HepG2 (cell line): ENCODE data around the gene CCDC120. TPM values are rescaled to one million over a fixed set of nuclear protein-coding genes. Genes with fewer than 3 reads are reported as not detected.

ENCODE experiments used
- BCL6 ChIP-seq: IDR thresholded peaks from 2 replicates; pipeline ENCODE4 v1.6.1; 2016; ENCODE audit warnings: missing genetic modification reagents, missing compliant biosample characterization
- CENPX ChIP-seq: sonication (generic); formaldehyde crosslinking; IDR thresholded peaks from 2 replicates; pipeline ENCODE4 v1.9.0; 2021; ENCODE audit warnings: mild to moderate bottlenecking, missing genetic modification reagents, moderate library complexity
- FOXA1 ChIP-seq, 2 experiments: fragments of 450-650 bp in 1 of 2; sonication (generic) in 1 of 2; formaldehyde crosslinking in 1 of 2; IDR thresholded peaks; 2 replicates each; pipeline versions ENCODE4 v1.4.0 to v1.6.1; 2016 to 2020; ENCODE audit warnings: missing genetic modification reagents in 1 of 2
- HNF4G ChIP-seq, 2 experiments: sonication (generic) in 1 of 2; formaldehyde crosslinking in 1 of 2; IDR thresholded peaks; 2 replicates each; pipeline versions ENCODE4 v1.4.0 to v1.6.1; 2011 to 2020; ENCODE audit warnings: borderline replicate concordance in 2 of 2, low read depth in 2 of 2, mild to moderate bottlenecking in 2 of 2, low read length in 1 of 2, missing genetic modification reagents in 1 of 2, moderate library complexity in 1 of 2
- KLF11 ChIP-seq: IDR thresholded peaks from 2 replicates; pipeline ENCODE4 v1.6.1; 2016; ENCODE audit warnings: missing compliant biosample characterization
- MAX ChIP-seq: IDR thresholded peaks from 2 replicates; pipeline ENCODE4 v1.6.1; 2012; ENCODE audit warnings: inconsistent platforms
- ONECUT2 ChIP-seq: sonication (generic); formaldehyde crosslinking; IDR thresholded peaks from 2 replicates; pipeline ENCODE4 v1.4.0; 2020; ENCODE audit warnings: missing genetic modification reagents
- PAF1 ChIP-seq: IDR thresholded peaks from 2 replicates; pipeline ENCODE4 v1.6.1; 2016; ENCODE audit warnings: missing genetic modification reagents, missing compliant biosample characterization
- PAX8 ChIP-seq: sonication (generic); formaldehyde crosslinking; IDR thresholded peaks from 2 replicates; pipeline ENCODE4 v1.8.0; 2022; ENCODE audit warnings: mild to moderate bottlenecking, missing genetic modification reagents, borderline replicate concordance
- RBM39 ChIP-seq: fragments of 200-400 bp; formaldehyde crosslinking; IDR thresholded peaks from one replicate; pipeline ENCODE4 v1.6.1; 2018; ENCODE audit warnings: antibody characterized with exemption, mild to moderate bottlenecking, low read depth, low read length; ENCODE audit not compliant: poor library complexity, severe bottlenecking
- SOX13 ChIP-seq, 3 experiments: fragments of 450-650 bp in 1 of 3; sonication (generic) in 1 of 3; formaldehyde crosslinking in 1 of 3; IDR thresholded peaks in 2 of 3; conservative IDR thresholded peaks in 1 of 3; 2 replicates each; pipeline versions ENCODE4 v1.5.0 to v1.6.1; 2016 to 2020; ENCODE audit warnings: antibody characterized with exemption in 1 of 3, mild to moderate bottlenecking in 1 of 3, missing compliant biosample characterization in 1 of 3, missing genetic modification reagents in 1 of 3, moderate library complexity in 1 of 3
- TBL1XR1 ChIP-seq: fragments of 150-350 bp; IDR thresholded peaks from 2 replicates; pipeline ENCODE4 v1.6.1; 2014; ENCODE audit warnings: borderline replicate concordance, low read length; ENCODE audit not compliant: partially characterized antibody
- THRA ChIP-seq: sonication (generic); formaldehyde crosslinking; IDR thresholded peaks from 2 replicates; pipeline ENCODE4 v1.4.0; 2020; ENCODE audit warnings: missing genetic modification reagents, borderline replicate concordance
- TMF1 ChIP-seq: sonication (generic); formaldehyde crosslinking; IDR thresholded peaks from 2 replicates; pipeline ENCODE4 v1.8.1; 2022; ENCODE audit warnings: low read depth, missing genetic modification reagents
- ZFP41 ChIP-seq: sonication (generic); formaldehyde crosslinking; IDR thresholded peaks from 2 replicates; pipeline ENCODE4 v1.4.0; 2020; ENCODE audit warnings: mild to moderate bottlenecking, missing genetic modification reagents, borderline replicate concordance
- ZFP62 ChIP-seq: sonication (generic); formaldehyde crosslinking; IDR thresholded peaks from 2 replicates; pipeline ENCODE4 v1.4.0; 2020; ENCODE audit warnings: missing genetic modification reagents
- ZNF136 ChIP-seq: sonication (generic); formaldehyde crosslinking; IDR thresholded peaks from 2 replicates; pipeline ENCODE4 v1.8.1; 2022; ENCODE audit warnings: low read depth, mild to moderate bottlenecking, moderate library complexity, missing genetic modification reagents
- ZNF207 ChIP-seq: fragments of 450-650 bp; IDR thresholded peaks from 2 replicates; pipeline ENCODE4 v1.6.1; 2016; ENCODE audit warnings: antibody characterized with exemption, borderline replicate concordance
- ZNF234 ChIP-seq: sonication (generic); formaldehyde crosslinking; conservative IDR thresholded peaks from 2 replicates; pipeline ENCODE4 v1.5.1; 2020; ENCODE audit warnings: mild to moderate bottlenecking, missing genetic modification reagents
- ZNF550 ChIP-seq: sonication (generic); formaldehyde crosslinking; IDR thresholded peaks from 2 replicates; pipeline ENCODE4 v1.4.0; 2020; ENCODE audit warnings: mild to moderate bottlenecking, missing genetic modification reagents, borderline replicate concordance
- polyA plus RNA-seq, 8 experiments: library from polyadenylated mRNA; depleted of rRNA in 3 of 8; stranded (reverse) in 7 of 8; unstranded in 1 of 8; fragments of >200 nt; fragmentation: Illumina TruSeq in 4 of 8; extraction: Trizol in 4 of 8; gene quantifications; 2 replicates each; pipeline versions ENCODE4 v1.2.1 to v1.2.3, GENCODE V29; 2011 to 2016; ENCODE audit warnings: low read depth in 4 of 8, missing spikeins in 1 of 8, mixed read lengths in 1 of 8; ENCODE audit not compliant: insufficient read depth in 1 of 8
- total RNA-seq, 5 experiments: library from RNA; depleted of rRNA; stranded (reverse); fragments of >200 nt; fragmentation: Illumina TruSeq; extraction: Trizol; gene quantifications; 2 replicates each; pipeline ENCODE4 v1.2.3, GENCODE V29; 2016; ENCODE audit warnings: low read depth in 1 of 5
- TF ChIP-seq, protein P1 (sequence below): sonication (generic); formaldehyde crosslinking; IDR thresholded peaks from 2 replicates; pipeline ENCODE4 v1.4.0; 2020; ENCODE audit warnings: mild to moderate bottlenecking, low read depth, missing genetic modification reagents
- TF ChIP-seq, protein P2 (sequence below): IDR thresholded peaks from 2 replicates; pipeline ENCODE4 v1.6.1; 2012; ENCODE audit warnings: low read depth, low read length, improper control_type of control experiment
- TF ChIP-seq, protein P3 (sequence below): sonication (generic); formaldehyde crosslinking; IDR thresholded peaks from 2 replicates; pipeline ENCODE4 v1.4.0; 2020; ENCODE audit warnings: low read depth, mild to moderate bottlenecking, missing genetic modification reagents

Gene CCDC120
- total and polyA plus RNA-seq, 2 of the 13 experiments (the other 11 are each of a cell fraction or from before 2014, with no cell fraction given) = 0.89 to 3.2 TPM

DNA sequence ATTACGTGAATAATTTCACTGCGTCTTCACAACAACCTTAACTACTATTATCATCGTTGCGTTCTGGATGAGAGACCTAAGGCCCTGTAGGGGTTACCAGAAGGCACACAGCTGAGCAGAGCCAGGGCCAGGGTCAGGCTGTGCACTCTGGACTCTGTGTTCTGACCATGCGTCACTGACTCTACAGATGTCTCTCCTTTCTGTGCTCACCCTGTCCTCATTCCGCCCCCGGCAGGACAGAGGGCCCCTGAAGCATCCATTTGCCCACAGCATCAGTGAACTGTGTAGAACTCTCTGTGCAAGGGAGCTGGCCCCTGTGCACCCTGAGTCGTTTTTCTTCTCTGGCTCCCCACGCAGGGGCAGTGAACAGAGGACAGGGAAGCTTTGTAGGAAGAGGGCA, 43.4 kb downstream of the CCDC120 start (continued):
- TF ChIP-seq PAX8 (CRISPR knock-in tag) = no peak
- TF ChIP-seq THRA (CRISPR knock-in tag) = peak; percentile 62; the same call in 1 of the 2 replicates
- TF ChIP-seq CENPX = no peak
- TF ChIP-seq TBL1XR1 = no peak
- no peak for TF ChIP-seq TMF1 (CRISPR knock-in tag)
- no peak for TF ChIP-seq ZFP41
- no peak for TF ChIP-seq BCL6 (CRISPR knock-in tag)
- TF ChIP-seq, protein P1, sequence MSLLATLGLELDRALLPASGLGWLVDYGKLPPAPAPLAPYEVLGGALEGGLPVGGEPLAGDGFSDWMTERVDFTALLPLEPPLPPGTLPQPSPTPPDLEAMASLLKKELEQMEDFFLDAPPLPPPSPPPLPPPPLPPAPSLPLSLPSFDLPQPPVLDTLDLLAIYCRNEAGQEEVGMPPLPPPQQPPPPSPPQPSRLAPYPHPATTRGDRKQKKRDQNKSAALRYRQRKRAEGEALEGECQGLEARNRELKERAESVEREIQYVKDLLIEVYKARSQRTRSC (CRISPR knock-in tag) = no peak
- TF ChIP-seq ZFP62 = no peak
- no peak for TF ChIP-seq PAF1 (CRISPR knock-in tag)
- TF ChIP-seq MAX = peak; percentile 50
- no peak for TF ChIP-seq ZNF136 (CRISPR knock-in tag)
- TF ChIP-seq, protein P2, sequence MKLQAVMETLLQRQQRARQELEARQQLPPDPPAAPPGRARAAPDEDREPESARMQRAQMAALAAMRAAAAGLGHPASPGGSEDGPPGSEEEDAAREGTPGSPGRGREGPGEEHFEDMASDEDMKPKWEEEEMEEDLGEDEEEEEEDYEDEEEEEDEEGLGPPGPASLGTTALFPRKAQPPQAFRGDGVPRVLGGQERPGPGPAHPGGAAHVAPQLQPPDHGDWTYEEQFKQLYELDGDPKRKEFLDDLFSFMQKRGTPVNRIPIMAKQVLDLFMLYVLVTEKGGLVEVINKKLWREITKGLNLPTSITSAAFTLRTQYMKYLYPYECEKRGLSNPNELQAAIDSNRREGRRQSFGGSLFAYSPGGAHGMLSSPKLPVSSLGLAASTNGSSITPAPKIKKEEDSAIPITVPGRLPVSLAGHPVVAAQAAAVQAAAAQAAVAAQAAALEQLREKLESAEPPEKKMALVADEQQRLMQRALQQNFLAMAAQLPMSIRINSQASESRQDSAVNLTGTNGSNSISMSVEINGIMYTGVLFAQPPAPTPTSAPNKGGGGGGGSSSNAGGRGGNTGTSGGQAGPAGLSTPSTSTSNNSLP = no peak
- TF ChIP-seq KLF11 (CRISPR knock-in tag) = no peak
- TF ChIP-seq HNF4G (IDR thresholded peaks at IDR 0.05; ENCODE audit: borderline replicate concordance, low read depth, low read length) = peak; percentile 77
- TF ChIP-seq HNF4G (CRISPR knock-in tag; IDR thresholded peaks at IDR 0.05; ENCODE audit: borderline replicate concordance, low read depth) = no peak; the same call in 1 of the 2 replicates
- TF ChIP-seq ONECUT2 (CRISPR knock-in tag) = no peak
- TF ChIP-seq SOX13 (IDR thresholded peaks at IDR 0.05) = no peak
- TF ChIP-seq SOX13 (CRISPR knock-in tag; conservative IDR thresholded peaks at IDR 0.05 in 1 of 2, IDR thresholded peaks at IDR 0.05 in 1 of 2) = no peak
- no peak for TF ChIP-seq ZNF550 (CRISPR knock-in tag)
- no peak for TF ChIP-seq FOXA1 (IDR thresholded peaks at IDR 0.05)
- no peak for TF ChIP-seq FOXA1 (CRISPR knock-in tag; IDR thresholded peaks at IDR 0.05)
- no peak for TF ChIP-seq RBM39
- no peak for TF ChIP-seq ZNF207
- no peak for TF ChIP-seq ZNF234 (CRISPR knock-in tag)
- TF ChIP-seq, protein P3, sequence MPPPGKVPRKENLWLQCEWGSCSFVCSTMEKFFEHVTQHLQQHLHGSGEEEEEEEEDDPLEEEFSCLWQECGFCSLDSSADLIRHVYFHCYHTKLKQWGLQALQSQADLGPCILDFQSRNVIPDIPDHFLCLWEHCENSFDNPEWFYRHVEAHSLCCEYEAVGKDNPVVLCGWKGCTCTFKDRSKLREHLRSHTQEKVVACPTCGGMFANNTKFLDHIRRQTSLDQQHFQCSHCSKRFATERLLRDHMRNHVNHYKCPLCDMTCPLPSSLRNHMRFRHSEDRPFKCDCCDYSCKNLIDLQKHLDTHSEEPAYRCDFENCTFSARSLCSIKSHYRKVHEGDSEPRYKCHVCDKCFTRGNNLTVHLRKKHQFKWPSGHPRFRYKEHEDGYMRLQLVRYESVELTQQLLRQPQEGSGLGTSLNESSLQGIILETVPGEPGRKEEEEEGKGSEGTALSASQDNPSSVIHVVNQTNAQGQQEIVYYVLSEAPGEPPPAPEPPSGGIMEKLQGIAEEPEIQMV = no peak
